Cardiac fibroblast (primary cell): ENCODE data around the gene RNU1-2.

Experiments used
- DNase-seq, 2 donors: peaks; one replicate each; pipeline versions ENCODE4 v3.0.0 to v3.0.0-alpha.2; 2010; ENCODE audit warnings: low read depth in 2 of 2
- H3K4me3 ChIP-seq, 2 donors: replicated peaks in 1 of 2; 1 replicate in 1 of 2; 2 replicates in 1 of 2; pipeline ENCODE4 v1.5.1; 2011; ENCODE audit warnings: low read depth in 2 of 2, low read length in 2 of 2, mild to moderate bottlenecking in 2 of 2, moderate library complexity in 1 of 2
- CTCF ChIP-seq: IDR thresholded peaks from one replicate; pipeline ENCODE4 v1.5.1; 2011; ENCODE audit warnings: low read depth, mild to moderate bottlenecking, low read length, inconsistent platforms

Gene RNU1-2

DNA sequence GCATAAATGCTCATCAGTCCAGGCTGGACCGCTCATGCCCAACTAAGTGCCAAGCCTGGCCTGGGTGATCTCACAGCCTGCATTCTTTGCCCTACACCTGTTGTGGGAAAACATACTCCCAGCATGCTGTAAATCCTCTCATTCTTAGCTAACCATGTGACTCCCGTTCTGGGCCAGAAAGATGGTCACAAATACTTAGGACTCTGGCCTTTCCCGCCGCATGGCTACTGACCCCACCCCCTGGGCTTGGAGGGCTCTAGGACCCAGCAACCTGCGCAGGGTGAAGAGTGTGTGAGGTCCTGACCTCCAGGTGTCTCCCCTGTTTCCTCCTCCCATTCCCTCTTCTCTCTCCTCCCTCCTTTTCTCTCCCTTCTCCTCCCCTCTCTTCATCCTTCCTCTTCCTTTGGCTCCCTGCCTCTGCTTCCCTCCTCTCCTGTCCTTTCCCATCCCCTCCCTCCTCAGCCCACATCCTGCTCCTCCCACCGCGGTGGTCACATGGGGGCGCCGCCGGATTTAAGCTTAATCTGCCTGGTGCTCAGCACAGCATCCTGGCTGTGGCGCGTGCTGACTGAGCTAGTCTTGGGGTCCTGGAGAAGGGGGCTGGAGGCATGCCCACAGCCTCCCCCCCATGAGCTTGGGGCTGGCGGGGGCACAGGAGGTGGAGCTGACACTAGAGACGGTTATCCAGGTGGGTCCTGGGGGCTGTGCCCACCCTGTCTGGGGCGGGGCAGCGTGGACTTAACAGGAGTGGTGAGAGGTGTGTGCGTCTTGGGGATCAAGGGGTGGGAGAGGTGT lies 25.8 kb downstream of the RNU1-2 start, which contains the start of gene CROCC:
CROCC (plus strand) TSS at position 541 of the 795 bp plus-strand sequence; CDS start at position 629, 88 bp downstream.
- H3K4me3 ChIP-seq = no peak within 1 kb of the TSS
- peak; percentile 37 to 58 for DNase-seq
- no peak for TF ChIP-seq CTCF

GRCh38 chr1:16922466-16922865 lies 26.7 kb downstream of the RNU1-2 start:
- TF ChIP-seq CTCF = no peak
- H3K4me3 ChIP-seq = no peak overlapping the region
- DNase-seq = no peak

- no peak overlapping the region for H3K4me3 ChIP-seq
- TF ChIP-seq CTCF = no peak
- DNase-seq = no peak
Observed at GRCh38 chr1:16922885-16923431, 27.2 kb downstream of the RNU1-2 start.

- no peak overlapping the region for H3K4me3 ChIP-seq
- DNase-seq = no peak
- TF ChIP-seq CTCF = no peak
Observed at GRCh38 chr1:16924216-16924918, 28.6 kb downstream of the RNU1-2 start.

DNA sequence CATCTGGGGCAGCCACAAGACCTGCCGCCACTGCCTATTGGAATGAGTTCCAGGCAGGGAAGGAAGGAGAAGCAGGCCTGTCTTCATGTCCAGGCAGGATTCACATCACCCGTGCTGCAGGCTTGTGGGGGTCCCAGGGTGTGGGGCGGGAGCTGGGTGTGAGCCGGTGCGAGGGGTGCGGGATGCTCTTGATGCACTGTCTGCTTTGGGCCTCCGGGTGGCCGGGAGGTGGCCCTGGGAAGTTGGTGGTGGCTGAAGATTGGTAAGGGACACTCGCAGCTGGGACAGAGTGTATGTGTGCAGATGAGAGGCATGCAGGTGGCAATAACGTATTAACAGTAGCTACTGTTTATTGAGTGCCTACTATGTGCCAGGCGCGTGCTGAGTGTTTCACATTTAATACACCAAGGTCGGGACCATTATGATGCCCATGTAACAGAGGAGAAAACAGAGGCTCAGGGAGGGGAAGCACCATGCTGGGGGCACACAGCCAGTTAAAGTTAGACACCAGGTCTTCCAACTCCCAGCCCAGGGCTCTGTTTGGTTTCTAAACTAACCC lies 29.2 kb downstream of the RNU1-2 start:
- no peak overlapping the region for H3K4me3 ChIP-seq
- DNase-seq = no peak
- peak; percentile 18 for TF ChIP-seq CTCF

DNA sequence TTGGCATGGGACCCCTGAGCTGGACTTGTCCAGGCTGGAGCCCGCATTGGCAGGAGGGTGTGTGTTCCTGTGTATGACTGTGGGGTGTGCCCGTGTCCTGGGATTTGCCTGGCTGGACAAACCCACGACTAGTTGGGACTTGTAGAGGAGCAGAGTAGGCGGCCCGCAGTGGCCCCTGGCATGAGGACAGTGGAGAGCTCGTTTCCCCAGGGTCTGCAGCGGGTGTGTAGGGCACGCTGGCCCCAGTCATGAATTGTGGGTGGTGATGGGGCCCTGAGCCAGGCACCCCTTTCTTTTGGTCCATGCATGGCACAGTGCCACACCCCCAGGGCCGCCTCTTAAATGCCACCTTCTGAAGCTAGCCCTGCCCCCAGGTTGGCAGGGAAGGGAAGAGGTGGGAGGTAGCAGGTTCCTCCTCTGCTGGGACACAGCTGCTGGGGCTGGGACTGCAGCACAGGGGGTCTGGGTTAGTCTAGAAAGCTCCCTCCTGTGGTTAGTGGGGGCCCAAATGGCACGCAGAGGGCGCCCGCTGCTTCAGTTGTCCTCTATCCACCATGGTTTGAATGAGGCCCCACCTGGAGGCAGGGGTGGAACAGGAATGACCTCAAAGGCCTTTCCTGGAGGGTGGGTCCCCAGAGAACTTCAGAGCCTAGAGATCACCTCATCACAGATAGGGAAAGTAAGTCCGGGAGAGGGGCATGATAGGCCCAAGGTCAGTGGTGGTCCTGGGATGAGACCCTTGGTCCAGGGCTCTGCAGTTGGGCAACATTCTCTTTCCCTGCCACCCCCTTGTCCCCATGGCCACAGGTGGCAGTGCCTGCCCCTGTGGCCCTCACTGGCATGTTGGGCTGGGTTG lies 30.1 kb downstream of the RNU1-2 start:
- H3K4me3 ChIP-seq = no peak overlapping the region
- TF ChIP-seq CTCF = no peak
- DNase-seq = no peak
